Endothelial cell of umbilical vein (primary cell): ENCODE results near the gene SH3TC1. TPM values are rescaled to one million over a fixed set of nuclear protein-coding genes. Genes with fewer than 3 reads are reported as not detected.

ENCODE experiments used
- BruUV-seq: library from RNA; stranded (reverse); fragments of 400-500 nt; replicated peaks from 2 replicates; lab custom pipeline; 2021; lab: Mats Ljungman, UMichigan
- CTCF ChIA-PET: fragments of 300-600, 350-600 bp; sonication (Branson Sonifier 250); formaldehyde crosslinking; loops from one replicate; lab custom pipeline; 2021; ENCODE audit warnings: antibody characterized with exemption, inconsistent platforms; lab: Charles Lee
- POLR2A ChIA-PET: fragments of 300-600, 350-600 bp; sonication (Branson Sonifier 250); formaldehyde crosslinking; loops from one replicate; lab custom pipeline; 2021; ENCODE audit warnings: antibody characterized with exemption, inconsistent platforms; lab: Charles Lee
- DNase-seq: peaks from one replicate; pipeline ENCODE4 v3.0.0-alpha.2; 2011; ENCODE audit warnings: low read depth, low spot score
- FAIRE-seq: peaks from 2 replicates; lab custom pipeline; 2011; peaks lifted over from hg19 to GRCh38; lab: Jason Lieb, UNC
- H2AFZ ChIP-seq: 2 replicates; pipeline ENCODE4 v1.6.0; 2012; ENCODE audit warnings: low read depth, low read length, control low read depth, inconsistent platforms
- H3K27ac ChIP-seq: 2 replicates; pipeline ENCODE4 v1.5.1; 2011; ENCODE audit warnings: low read depth, mild to moderate bottlenecking, control low read depth, low read length, moderate library complexity; ENCODE audit not compliant: insufficient read depth
- H3K27me3 ChIP-seq, 2 experiments: 2 replicates each; pipeline versions ENCODE4 v1.6.0 to v1.6.1; 2011; ENCODE audit warnings: low read length in 2 of 2, mixed read lengths in 1 of 2; ENCODE audit not compliant: control insufficient read depth in 2 of 2, insufficient read depth in 2 of 2
- H3K36me3 ChIP-seq, 2 experiments: 2 replicates in 1 of 2; 3 replicates in 1 of 2; pipeline ENCODE4 v1.5.1; 2011; ENCODE audit warnings: low read length in 2 of 2, mild to moderate bottlenecking in 1 of 2, moderate library complexity in 1 of 2; ENCODE audit not compliant: control insufficient read depth in 2 of 2, insufficient read depth in 2 of 2; ENCODE audit errors: extremely low read depth in 1 of 2
- H3K4me1 ChIP-seq: 3 replicates; pipeline ENCODE4 v1.5.1; 2011; ENCODE audit warnings: mild to moderate bottlenecking, low read length; ENCODE audit not compliant: control insufficient read depth, insufficient read depth; ENCODE audit errors: extremely low read depth
- H3K4me2 ChIP-seq: 2 replicates; pipeline ENCODE4 v1.6.1; 2011; ENCODE audit warnings: low read length, control low read depth, mixed read lengths; ENCODE audit not compliant: insufficient read depth
- H3K4me3 ChIP-seq, 3 experiments: fragments of 200-600 bp in 1 of 3; sonication (generic), shearing (Covaris generic) in 1 of 3; replicated peaks in 1 of 3; 2 replicates each; pipeline ENCODE4 v1.5.1; 2011 to 2016; ENCODE audit warnings: control low read depth in 3 of 3, low read length in 3 of 3, mild to moderate bottlenecking in 2 of 3, inconsistent platforms in 1 of 3, low read depth in 1 of 3, moderate library complexity in 1 of 3; ENCODE audit not compliant: insufficient read depth in 1 of 3
- H3K79me2 ChIP-seq: 2 replicates; pipeline ENCODE4 v1.6.0; 2012; ENCODE audit warnings: low read length, inconsistent platforms; ENCODE audit not compliant: control insufficient read depth, insufficient read depth
- H3K9ac ChIP-seq: replicated peaks from 2 replicates; pipeline ENCODE3; 2011; ENCODE audit warnings: low read length, control low read depth; ENCODE audit not compliant: insufficient read depth; ENCODE audit errors: extremely low read depth
- H3K9me1 ChIP-seq: replicated peaks from 3 replicates; pipeline ENCODE4 v1.6.0; 2011; ENCODE audit warnings: mild to moderate bottlenecking, low read length; ENCODE audit not compliant: control insufficient read depth, insufficient read depth; ENCODE audit errors: extremely low read depth
- H3K9me3 ChIP-seq: replicated peaks from 2 replicates; pipeline ENCODE4 v1.5.1; 2012; ENCODE audit warnings: low read length, inconsistent platforms; ENCODE audit not compliant: control insufficient read depth, insufficient read depth
- H4K20me1 ChIP-seq: replicated peaks from 2 replicates; pipeline ENCODE3; 2011; ENCODE audit warnings: mild to moderate bottlenecking, low read length; ENCODE audit not compliant: control insufficient read depth, insufficient read depth; ENCODE audit errors: extremely low read depth
- CTCF ChIP-seq, 2 donors: IDR thresholded peaks; 1 replicate in 1 of 2; 2 replicates in 1 of 2; pipeline ENCODE4 v1.5.1; 2011; ENCODE audit warnings: low read length in 2 of 2, mild to moderate bottlenecking in 2 of 2, moderate library complexity in 2 of 2, control low read depth in 1 of 2, inconsistent platforms in 1 of 2, low read depth in 1 of 2; ENCODE audit not compliant: insufficient read depth in 1 of 2; ENCODE audit errors: extremely low read depth in 1 of 2
- EZH2 ChIP-seq: IDR thresholded peaks from 2 replicates; pipeline ENCODE4 v1.6.1; 2012; ENCODE audit warnings: borderline replicate concordance, low read depth, mild to moderate bottlenecking, moderate library complexity, low read length, inconsistent platforms; ENCODE audit not compliant: severe bottlenecking
- FOS ChIP-seq: IDR thresholded peaks from 2 replicates; pipeline ENCODE4 v1.6.1; 2011; ENCODE audit warnings: mild to moderate bottlenecking, low read length, moderate library complexity, borderline replicate concordance; ENCODE audit not compliant: insufficient read depth
- GATA2 ChIP-seq: IDR thresholded peaks from 2 replicates; pipeline ENCODE4 v1.7.0; 2011; ENCODE audit warnings: low read depth, mild to moderate bottlenecking, moderate library complexity, mixed read lengths, low read length; ENCODE audit not compliant: insufficient read length, insufficient read depth
- JUN ChIP-seq: IDR thresholded peaks from 2 replicates; pipeline ENCODE4 v1.6.1; 2011; ENCODE audit warnings: borderline replicate concordance, low read depth; ENCODE audit not compliant: insufficient read length, insufficient read depth
- MAX ChIP-seq: IDR thresholded peaks from 2 replicates; pipeline ENCODE4 v1.6.1; 2011; ENCODE audit not compliant: insufficient read depth, insufficient read length
- MYC ChIP-seq: IDR thresholded peaks from one replicate; pipeline ENCODE4 v1.6.1; 2011; ENCODE audit warnings: mild to moderate bottlenecking, low read depth, low read length
- POLR2A ChIP-seq: IDR thresholded peaks from 2 replicates; pipeline ENCODE4 v1.6.1; 2012; ENCODE audit warnings: low read depth, mild to moderate bottlenecking, control low read depth, low read length
- POLR2AphosphoS5 ChIP-seq: IDR thresholded peaks from 2 replicates; pipeline ENCODE4 v1.6.1; 2012; ENCODE audit warnings: low read depth, mild to moderate bottlenecking, control low read depth, low read length, moderate library complexity; ENCODE audit not compliant: insufficient read depth
- dilution Hi-C: fragments of 300-500 bp; cut with MboI; formaldehyde crosslinking; loops from one replicate; pipeline ENCODE4 v1.15.0; 2019; ENCODE audit warnings: low sequenced_read_pairs; ENCODE audit not compliant: extremely low pct_ligation_motif_present
- intact Hi-C: fragments of 100-400 bp; cut with micrococcal nuclease; formaldehyde crosslinking; loops from one replicate; pipeline ENCODE4 v1.10.0; 2022
- polyA plus RNA-seq, 4 experiments: library from polyadenylated mRNA; depleted of rRNA in 3 of 4; stranded (reverse) in 3 of 4; unstranded in 1 of 4; fragments of >200 nt; gene quantifications; 2 replicates each; pipeline versions ENCODE4 v1.2.1 to v1.2.3, GENCODE V29; 2011 to 2012; ENCODE audit warnings: missing spikeins in 1 of 4
- total RNA-seq: library from RNA; stranded (reverse); gene quantifications from 2 replicates; pipeline ENCODE4 v1.2.3, GENCODE V29; 2021

SH3TC1 gene
- total and polyA plus RNA-seq, 2 donors (not counting 3 experiments of a cell fraction or from before 2014, with no cell fraction given) = 96.5 to 192 TPM

GRCh38 chr4:8181119-8181518, 18.0 kb upstream of the SH3TC1 start:
- Histone ChIP-seq H3K9me3 (no peaks in the 10 kb centered on the region), H3K36me3 (no peaks in the 10 kb centered on the region), H3K9ac (no peak overlapping the region), H3K79me2 (no peaks in the 10 kb centered on the region), H3K4me3 (no peak overlapping the region), H3K9me1 (no peaks in the 10 kb centered on the region), H3K4me2 (no peak overlapping the region), H3K27ac (no peak overlapping the region), H4K20me1 (no peaks in the 10 kb centered on the region), H2AFZ (no peak overlapping the region), H3K27me3 (no peaks in the 10 kb centered on the region), H3K4me1 (peaks cover 15% of the 10 kb centered on the region)
- no peak for FAIRE-seq
- ChIA-PET CTCF (interaction anchor here (0.7 to 1.0 kb wide), 3 partner anchors 11 to 229 kb away, joined by 3 to 4 read pairs (median 3); no protein-coding TSS in a partner anchor), POLR2A (no interaction called here)
- DNase-seq = no peak
- no TSS peak for BruUV-seq
- TF ChIP-seq POLR2A (no peak), FOS (no peak), CTCF (IDR thresholded peaks at IDR 0.05; ENCODE audit: extremely low read depth in 1 of 2, insufficient read depth in 1 of 2, low read depth in 1 of 2, low read length in 2 of 2) (no peak), MYC (no peak), EZH2 (no peak), GATA2 (no peak), JUN (no peak), MAX (no peak), POLR2AphosphoS5 (no peak)
- intact Hi-C loops = no loop called here
- dilution Hi-C loops = no loop called here
